GM12878 (cell line): ENCODE results near the gene ALMS1.

ENCODE experiments used
- CREM ChIP-seq: IDR thresholded peaks from 2 replicates; pipeline ENCODE4 v1.6.1; 2014; ENCODE audit warnings: antibody characterized with exemption, low read depth
- CTCF ChIP-seq, 3 experiments: IDR thresholded peaks in 2 of 3; conservative IDR thresholded peaks in 1 of 3; 2 replicates each; pipeline ENCODE4 v1.5.1; 2011; ENCODE audit warnings: low read depth in 3 of 3, low read length in 3 of 3, mild to moderate bottlenecking in 3 of 3, control low read depth in 2 of 3, moderate library complexity in 2 of 3, inconsistent platforms in 1 of 3, mixed read lengths in 1 of 3; ENCODE audit not compliant: control insufficient read depth in 2 of 3, insufficient read depth in 1 of 3; ENCODE audit errors: extremely low read depth in 1 of 3
- JUND ChIP-seq: IDR thresholded peaks from 2 replicates; pipeline ENCODE4 v1.6.1; 2012; ENCODE audit warnings: low read depth, mild to moderate bottlenecking, low read length, improper control_type of control experiment, moderate library complexity
- POLR2A ChIP-seq: IDR thresholded peaks from 2 replicates; pipeline ENCODE4 v1.6.1; 2011; ENCODE audit warnings: low read depth, mild to moderate bottlenecking, low read length
- RB1 ChIP-seq: fragments of 450-650 bp; formaldehyde crosslinking; IDR thresholded peaks from 2 replicates; pipeline ENCODE4 v1.6.1; 2017; ENCODE audit warnings: mild to moderate bottlenecking, borderline replicate concordance
- REST ChIP-seq: IDR thresholded peaks from 2 replicates; pipeline ENCODE4 v1.6.1; 2012; ENCODE audit warnings: mild to moderate bottlenecking, low read depth, low read length
- SP1 ChIP-seq: IDR thresholded peaks from one replicate; pipeline ENCODE4 v1.6.1; 2011; ENCODE audit warnings: low read depth, low read length
- ZBTB11 ChIP-seq: fragments of 450-650 bp; formaldehyde crosslinking; IDR thresholded peaks from 2 replicates; pipeline ENCODE4 v1.5.0; 2022; ENCODE audit warnings: mild to moderate bottlenecking, missing genetic modification characterization
- ZSCAN29 ChIP-seq: fragments of 450-650 bp; IDR thresholded peaks from 2 replicates; pipeline ENCODE4 v1.6.1; 2017; ENCODE audit warnings: mild to moderate bottlenecking, moderate library complexity

GRCh38 chr2:73593680-73594079, 208.0 kb downstream of the ALMS1 start:
- TF ChIP-seq ZSCAN29 = no peak
- no peak for TF ChIP-seq RB1
- no peak for TF ChIP-seq JUND
- no peak for TF ChIP-seq ZBTB11
- no peak for TF ChIP-seq POLR2A
- no peak for TF ChIP-seq CREM
- TF ChIP-seq REST = no peak
- no peak for TF ChIP-seq CTCF (IDR thresholded peaks at IDR 0.05 in 2 of 3, conservative IDR thresholded peaks at IDR 0.05 in 1 of 3; ENCODE audit: control insufficient read depth in 2 of 3, extremely low read depth in 1 of 3, insufficient read depth in 1 of 3, low read depth in 3 of 3, low read length in 3 of 3)
- TF ChIP-seq SP1 = no peak
